ENCODE data around the gene MYO16. TPM values are rescaled to one million over a fixed set of nuclear protein-coding genes. Genes with fewer than 3 reads are reported as not detected.

The MYO16 gene
- total RNA-seq, 4 donors from 2014 or later = 0.06 to 0.07 TPM; not detected in 2

- TF ChIP-seq, protein P1, sequence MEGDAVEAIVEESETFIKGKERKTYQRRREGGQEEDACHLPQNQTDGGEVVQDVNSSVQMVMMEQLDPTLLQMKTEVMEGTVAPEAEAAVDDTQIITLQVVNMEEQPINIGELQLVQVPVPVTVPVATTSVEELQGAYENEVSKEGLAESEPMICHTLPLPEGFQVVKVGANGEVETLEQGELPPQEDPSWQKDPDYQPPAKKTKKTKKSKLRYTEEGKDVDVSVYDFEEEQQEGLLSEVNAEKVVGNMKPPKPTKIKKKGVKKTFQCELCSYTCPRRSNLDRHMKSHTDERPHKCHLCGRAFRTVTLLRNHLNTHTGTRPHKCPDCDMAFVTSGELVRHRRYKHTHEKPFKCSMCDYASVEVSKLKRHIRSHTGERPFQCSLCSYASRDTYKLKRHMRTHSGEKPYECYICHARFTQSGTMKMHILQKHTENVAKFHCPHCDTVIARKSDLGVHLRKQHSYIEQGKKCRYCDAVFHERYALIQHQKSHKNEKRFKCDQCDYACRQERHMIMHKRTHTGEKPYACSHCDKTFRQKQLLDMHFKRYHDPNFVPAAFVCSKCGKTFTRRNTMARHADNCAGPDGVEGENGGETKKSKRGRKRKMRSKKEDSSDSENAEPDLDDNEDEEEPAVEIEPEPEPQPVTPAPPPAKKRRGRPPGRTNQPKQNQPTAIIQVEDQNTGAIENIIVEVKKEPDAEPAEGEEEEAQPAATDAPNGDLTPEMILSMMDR (IDR thresholded peaks at IDR 0.05) = no peak
- no peak for TF ChIP-seq POLR2A (IDR thresholded peaks at IDR 0.05)
- DNase-seq (ENCODE audit: low spot score in 2 of 2) = no peak
- intact Hi-C loops (cut with DNase I; ENCODE audit: low total_unique reads) = no loop called here
- H3K4me3 ChIP-seq (ENCODE audit: low read depth, poor library complexity, severe bottlenecking) = no peak overlapping the region
- WGBS, 2 donors = 81 to 89% methylated on average over 4 of the region's 4 CpGs
Measured at GRCh38 chr13:108643646-108644353, 14.4 kb downstream of the MYO16 start.

DNA sequence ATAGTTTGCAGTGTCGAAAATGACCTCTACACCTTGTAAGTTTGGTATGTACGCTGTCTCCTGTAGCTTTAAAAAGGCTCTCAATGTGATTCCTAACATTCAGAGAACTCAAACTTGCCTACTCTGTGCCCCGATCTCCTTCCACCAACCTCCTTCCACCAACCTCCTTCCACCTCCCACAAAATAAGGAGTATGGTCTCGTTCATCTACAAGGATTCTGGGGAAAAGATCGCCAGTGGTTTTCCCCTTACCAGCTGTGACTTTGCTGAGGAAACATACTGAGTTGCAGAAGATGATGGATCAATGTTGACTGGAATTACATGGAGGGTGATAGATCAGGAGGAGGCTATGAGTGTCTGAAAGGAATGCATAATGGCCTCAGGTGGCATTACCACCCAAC lies 16.0 kb downstream of the MYO16 start:
- 80 to 85% methylated on average over 5 of the region's 5 CpGs for WGBS, 2 donors
- DNase-seq (ENCODE audit: low spot score in 2 of 2) = no peak
- no peak overlapping the region for H3K4me3 ChIP-seq (ENCODE audit: low read depth, poor library complexity, severe bottlenecking)
- TF ChIP-seq, protein P1 (IDR thresholded peaks at IDR 0.05) = no peak
- TF ChIP-seq POLR2A (IDR thresholded peaks at IDR 0.05) = no peak
- intact Hi-C loops (cut with DNase I; ENCODE audit: low total_unique reads) = no loop called here

DNA sequence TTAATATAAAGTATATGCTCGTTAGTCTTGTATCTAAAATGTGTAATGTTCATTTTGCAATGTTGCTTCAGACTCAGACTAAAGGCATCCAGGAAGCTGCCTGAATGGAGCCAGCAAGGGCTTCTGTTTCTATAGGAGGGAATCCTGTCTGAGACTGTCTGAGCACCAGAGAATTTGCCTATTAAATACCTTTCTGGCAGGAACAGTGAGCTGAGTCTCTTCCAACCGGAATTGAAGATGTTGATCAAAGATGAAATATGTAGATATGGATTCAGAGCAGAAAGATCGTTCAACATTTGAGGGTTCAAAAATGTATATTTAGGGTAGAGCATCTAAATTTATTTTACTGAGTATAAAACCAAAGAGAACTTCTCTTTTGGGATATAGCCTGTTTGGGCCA lies 20.9 kb downstream of the MYO16 start:
- TF ChIP-seq, protein P1 (IDR thresholded peaks at IDR 0.05) = no peak
- no peak for TF ChIP-seq POLR2A (IDR thresholded peaks at IDR 0.05)
- no peak overlapping the region for H3K4me3 ChIP-seq (ENCODE audit: low read depth, poor library complexity, severe bottlenecking)
- intact Hi-C loops (cut with DNase I; ENCODE audit: low total_unique reads) = no loop called here
- DNase-seq (ENCODE audit: low spot score in 2 of 2) = no peak
- WGBS, 2 donors = 51 to 57% methylated on average over 3 of the region's 3 CpGs

GRCh38 chr13:108656742-108657141 lies 27.3 kb downstream of the MYO16 start:
- DNase-seq (ENCODE audit: low spot score in 2 of 2) = no peak
- no peak overlapping the region for H3K4me3 ChIP-seq (ENCODE audit: low read depth, poor library complexity, severe bottlenecking)
- TF ChIP-seq, protein P1 (IDR thresholded peaks at IDR 0.05) = no peak
- TF ChIP-seq POLR2A (IDR thresholded peaks at IDR 0.05) = no peak
- intact Hi-C loops (cut with DNase I; ENCODE audit: low total_unique reads) = no loop called here
- WGBS, 2 donors = 86 to 91% methylated on average over 4 of the region's 4 CpGs

DNA sequence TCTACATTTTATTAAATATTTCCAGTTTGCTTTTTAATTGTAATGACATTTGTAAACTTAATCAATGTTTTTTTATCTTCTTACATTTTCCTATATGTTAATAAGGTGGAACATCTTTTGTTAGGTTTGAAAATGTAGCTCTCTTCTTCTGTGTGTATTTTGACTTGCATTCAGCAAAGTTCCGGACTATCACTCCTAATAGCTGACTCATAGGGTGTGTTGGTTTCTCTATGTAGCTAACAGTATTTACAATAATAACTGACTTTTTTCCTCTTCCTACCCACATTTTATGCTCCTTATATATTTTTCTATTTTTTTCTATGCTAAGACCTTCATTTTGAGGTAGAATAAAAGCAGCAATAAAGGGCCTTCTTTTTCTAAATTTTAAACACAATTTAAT lies 28.1 kb downstream of the MYO16 start:
- no peak for DNase-seq (ENCODE audit: low spot score in 2 of 2)
- TF ChIP-seq POLR2A (IDR thresholded peaks at IDR 0.05) = no peak
- WGBS, 2 donors = 68 to 82% methylated on average over 1 of the region's 1 CpG
- H3K4me3 ChIP-seq (ENCODE audit: low read depth, poor library complexity, severe bottlenecking) = no peak overlapping the region
- intact Hi-C loops (cut with DNase I; ENCODE audit: low total_unique reads) = no loop called here

DNA sequence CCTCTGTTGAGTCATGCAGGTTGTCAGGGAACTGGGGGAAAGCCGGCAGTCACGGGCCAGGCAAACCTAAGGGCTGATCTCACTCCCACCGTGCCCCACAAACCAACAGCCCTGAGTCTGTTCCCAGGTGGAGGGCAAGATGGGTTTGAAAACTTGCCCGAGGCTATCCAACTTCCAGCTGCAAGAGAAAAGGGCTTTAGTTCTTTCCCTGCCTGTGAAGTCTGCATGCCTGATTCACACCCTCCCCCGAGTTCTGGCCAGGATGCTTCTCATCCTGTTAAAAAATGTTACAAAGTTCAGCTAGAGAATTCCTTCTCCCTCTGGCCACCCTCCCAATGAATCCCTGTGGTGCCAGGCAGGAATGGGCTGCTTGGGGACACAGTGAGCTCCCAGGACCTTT lies 33.1 kb downstream of the MYO16 start:
- H3K4me3 ChIP-seq (ENCODE audit: low read depth, poor library complexity, severe bottlenecking) = no peak overlapping the region
- WGBS, 2 donors = 60 to 70% methylated on average over 5 of the region's 5 CpGs
- DNase-seq (ENCODE audit: low spot score in 2 of 2) = no peak
- TF ChIP-seq, protein P1 (IDR thresholded peaks at IDR 0.05) = no peak
- no peak for TF ChIP-seq POLR2A (IDR thresholded peaks at IDR 0.05)
- intact Hi-C loops (cut with DNase I; ENCODE audit: low total_unique reads) = no loop called here
